GM06990 (cell line): ENCODE data around the gene PAPPA.

Experiments used
- DNase-seq: peaks from one replicate; pipeline ENCODE4 v3.0.0-alpha.2; 2011; ENCODE audit not compliant: insufficient read length; ENCODE audit errors: extremely low read depth
- H3K27me3 ChIP-seq: replicated peaks from 2 replicates; pipeline ENCODE4 v1.6.0; 2011; ENCODE audit warnings: low read length; ENCODE audit not compliant: control insufficient read depth, insufficient read depth
- H3K36me3 ChIP-seq: 2 replicates; pipeline ENCODE4 v1.5.1; 2011; ENCODE audit warnings: low read length; ENCODE audit not compliant: control insufficient read depth, insufficient read depth
- H3K4me3 ChIP-seq: replicated peaks from 2 replicates; pipeline ENCODE4 v1.5.1; 2011; ENCODE audit warnings: low read depth, mild to moderate bottlenecking, control low read depth, low read length
- TF ChIP-seq, protein P1 (sequence below): IDR thresholded peaks from 2 replicates; pipeline ENCODE4 v1.5.1; 2011; ENCODE audit warnings: low read length, control low read depth, mild to moderate bottlenecking, inconsistent platforms; ENCODE audit not compliant: insufficient read depth, poor library complexity, severe bottlenecking

Gene PAPPA

DNA sequence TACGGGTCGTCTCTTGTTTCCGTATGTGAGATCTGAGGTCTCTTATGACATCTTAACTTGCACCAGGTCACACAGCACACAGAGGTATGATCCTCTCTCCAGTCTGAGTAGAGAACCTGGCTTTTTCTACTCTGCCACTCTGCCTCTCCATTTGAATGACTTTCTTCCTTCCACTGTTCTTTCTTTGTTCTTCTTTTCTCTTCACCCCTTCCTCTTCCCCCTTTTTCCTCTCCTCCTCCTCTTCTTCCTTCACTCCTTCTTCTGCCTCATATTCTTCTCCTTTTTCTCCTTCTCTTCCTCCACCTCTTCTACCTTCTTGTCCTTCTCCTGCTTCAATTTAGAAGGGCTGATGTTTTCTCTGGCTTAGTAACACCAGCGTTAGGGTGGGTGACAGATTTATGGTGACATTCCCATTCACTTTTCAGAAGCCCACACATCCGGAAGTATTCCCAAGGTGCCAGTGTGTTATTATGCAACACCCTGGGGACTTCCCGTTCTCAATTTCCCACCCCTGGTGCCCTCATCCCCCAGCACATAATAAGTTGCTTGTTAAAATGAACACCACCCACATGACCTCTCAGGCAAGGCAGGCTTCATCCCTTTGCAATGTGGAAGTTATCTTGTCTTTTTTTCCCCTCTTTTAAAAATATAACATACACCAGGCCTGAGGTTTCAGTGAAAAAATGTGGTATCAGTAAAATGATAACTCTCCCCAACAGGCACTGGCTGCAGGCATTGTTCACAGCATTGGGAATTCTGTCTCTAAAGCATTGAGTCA lies 122.0 kb downstream of the PAPPA start:
- H3K27me3 ChIP-seq: no peaks in the 10 kb centered on the region; the same call in 1 of the 2 replicates

DNA sequence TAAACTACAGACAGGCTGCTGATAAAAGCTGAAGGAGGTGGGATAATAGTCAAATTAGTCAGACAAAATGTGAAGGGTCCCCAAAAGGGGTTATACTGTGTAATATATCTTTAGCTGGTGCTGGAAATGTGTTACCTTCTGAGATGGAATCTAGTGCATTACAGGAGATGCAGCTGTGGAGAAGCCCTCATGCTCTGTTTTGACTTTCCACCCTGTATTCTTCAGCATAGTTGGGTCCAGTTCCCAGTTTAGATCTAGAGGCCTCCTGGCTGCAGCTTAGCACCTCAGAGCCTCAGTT lies 122.6 kb downstream of the PAPPA start:
- no peak for DNase-seq
- Histone ChIP-seq H3K27me3 (no peaks in the 10 kb centered on the region; the same call in 1 of the 2 replicates), H3K36me3 (no peaks in the 10 kb centered on the region), H3K4me3 (no peak overlapping the region)
- TF ChIP-seq, protein P1, sequence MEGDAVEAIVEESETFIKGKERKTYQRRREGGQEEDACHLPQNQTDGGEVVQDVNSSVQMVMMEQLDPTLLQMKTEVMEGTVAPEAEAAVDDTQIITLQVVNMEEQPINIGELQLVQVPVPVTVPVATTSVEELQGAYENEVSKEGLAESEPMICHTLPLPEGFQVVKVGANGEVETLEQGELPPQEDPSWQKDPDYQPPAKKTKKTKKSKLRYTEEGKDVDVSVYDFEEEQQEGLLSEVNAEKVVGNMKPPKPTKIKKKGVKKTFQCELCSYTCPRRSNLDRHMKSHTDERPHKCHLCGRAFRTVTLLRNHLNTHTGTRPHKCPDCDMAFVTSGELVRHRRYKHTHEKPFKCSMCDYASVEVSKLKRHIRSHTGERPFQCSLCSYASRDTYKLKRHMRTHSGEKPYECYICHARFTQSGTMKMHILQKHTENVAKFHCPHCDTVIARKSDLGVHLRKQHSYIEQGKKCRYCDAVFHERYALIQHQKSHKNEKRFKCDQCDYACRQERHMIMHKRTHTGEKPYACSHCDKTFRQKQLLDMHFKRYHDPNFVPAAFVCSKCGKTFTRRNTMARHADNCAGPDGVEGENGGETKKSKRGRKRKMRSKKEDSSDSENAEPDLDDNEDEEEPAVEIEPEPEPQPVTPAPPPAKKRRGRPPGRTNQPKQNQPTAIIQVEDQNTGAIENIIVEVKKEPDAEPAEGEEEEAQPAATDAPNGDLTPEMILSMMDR: no peak

More for the DNA sequence above, 122.0 kb downstream of the PAPPA start:
- no peak overlapping the region for H3K4me3 ChIP-seq
- TF ChIP-seq, protein P1: no peak
- DNase-seq: no peak
- H3K36me3 ChIP-seq: no peaks in the 10 kb centered on the region

GRCh38 chr9:116276651-116277121 lies 123.1 kb downstream of the PAPPA start:
- no peak for DNase-seq
- no peaks in the 10 kb centered on the region for H3K36me3 ChIP-seq
- H3K4me3 ChIP-seq: no peak overlapping the region
- H3K27me3 ChIP-seq: no peaks in the 10 kb centered on the region; the same call in 1 of the 2 replicates
- TF ChIP-seq, protein P1: no peak

GRCh38 chr9:116278326-116278725 lies 124.7 kb downstream of the PAPPA start:
- Histone ChIP-seq H3K4me3 (no peak overlapping the region), H3K36me3 (no peaks in the 10 kb centered on the region), H3K27me3 (no peaks in the 10 kb centered on the region; the same call in 1 of the 2 replicates)
- no peak for DNase-seq
- TF ChIP-seq, protein P1: no peak

DNA sequence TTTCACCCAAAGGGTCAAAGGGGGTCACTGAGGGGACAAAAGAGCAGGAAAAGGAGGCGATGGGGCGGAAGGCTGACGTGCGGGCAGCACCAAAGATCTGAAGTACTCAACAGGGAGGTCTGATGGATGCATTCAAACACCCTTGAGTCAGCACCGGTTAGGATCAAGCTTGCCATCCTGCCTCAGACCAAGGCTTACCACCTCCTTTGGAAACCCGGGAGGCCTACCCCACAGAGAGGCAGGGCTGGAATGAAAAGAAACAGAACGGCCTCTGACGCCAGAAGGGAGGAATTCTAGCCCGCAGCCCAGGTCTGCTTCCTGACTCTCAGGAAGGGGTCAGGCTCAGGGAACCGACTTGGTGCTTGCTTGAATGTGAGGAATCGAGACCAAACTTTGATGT lies 125.6 kb downstream of the PAPPA start:
- Histone ChIP-seq H3K4me3 (no peak overlapping the region), H3K36me3 (no peaks in the 10 kb centered on the region), H3K27me3 (no peaks in the 10 kb centered on the region; the same call in 1 of the 2 replicates)
- TF ChIP-seq, protein P1: no peak
- DNase-seq: no peak
